HepG2 (cell line): ENCODE data around the gene PHF3. TPM values are rescaled to one million over a fixed set of nuclear protein-coding genes. Genes with fewer than 3 reads are reported as not detected.

Experiments
- ATAC-seq: fragments of 200-7000 bp; cut with Tn5 transposase; 3 replicates; pipeline ENCODE4 v1.9.1; 2020; ENCODE audit warnings: mild to moderate bottlenecking, moderate library complexity
- BruUV-seq: library from RNA; stranded (reverse); fragments of 400-500 nt; replicated peaks from 2 replicates; lab custom pipeline; 2021; lab: Mats Ljungman, UMichigan
- CTCF ChIA-PET: fragments of 300-600 bp; formaldehyde crosslinking; extraction: SDS; loops from one replicate; lab custom pipeline; 2021; ENCODE audit warnings: low total read pairs, inconsistent platforms, low intra/inter-chr PET ratio; lab: Yijun Ruan, JAX
- POLR2A ChIA-PET: fragments of 350-600 bp; sonication (Branson Sonifier 250); formaldehyde crosslinking; loops from one replicate; lab custom pipeline; 2020; ENCODE audit warnings: antibody characterized with exemption, inconsistent platforms; lab: Yijun Ruan, JAX
- DNase-seq: peaks from one replicate; pipeline ENCODE4 v3.0.0-alpha.2; 2015; ENCODE audit warnings: low spot score
- FAIRE-seq: peaks from 3 replicates; lab custom pipeline; 2011; peaks lifted over from hg19 to GRCh38; lab: Jason Lieb, UNC
- H2AFZ ChIP-seq: one replicate; pipeline ENCODE4 v1.6.1; 2011; ENCODE audit warnings: low read length, inconsistent platforms
- H3K27ac ChIP-seq: fragments of 300-600 bp; 3 replicates; pipeline ENCODE4 v1.8.0; 2011; ENCODE audit warnings: mixed run types, mild to moderate bottlenecking, mixed read lengths, low read length, inconsistent platforms; ENCODE audit not compliant: insufficient read depth; ENCODE audit errors: extremely low read length
- H3K27me3 ChIP-seq, 2 experiments: fragments of 200-600 bp in 1 of 2; 2 replicates in 1 of 2; 3 replicates in 1 of 2; pipeline versions ENCODE4 v1.6.0 to v1.8.0; 2011; ENCODE audit warnings: low read length in 2 of 2, mild to moderate bottlenecking in 2 of 2, moderate library complexity in 2 of 2, inconsistent platforms in 1 of 2; ENCODE audit not compliant: insufficient read depth in 2 of 2, control insufficient read depth in 1 of 2
- H3K36me3 ChIP-seq, 2 experiments: fragments of 200-600 bp in 1 of 2; replicated peaks in 1 of 2; 2 replicates in 1 of 2; 3 replicates in 1 of 2; pipeline versions ENCODE4 v1.5.1 to v1.8.0; 2011; ENCODE audit warnings: low read length in 2 of 2, inconsistent platforms in 1 of 2; ENCODE audit not compliant: insufficient read depth in 2 of 2, control insufficient read depth in 1 of 2
- H3K4me1 ChIP-seq: 2 replicates; pipeline ENCODE4 v1.5.1; 2012; ENCODE audit warnings: low read length, inconsistent platforms; ENCODE audit not compliant: insufficient read depth
- H3K4me2 ChIP-seq: 2 replicates; pipeline ENCODE4 v1.6.0; 2011; ENCODE audit warnings: low read depth, low read length, inconsistent platforms
- H3K4me3 ChIP-seq, 3 experiments: fragments of 200-600 bp in 1 of 3; sonication (generic), shearing (Covaris generic) in 1 of 3; replicated peaks in 1 of 3; 2 replicates each; pipeline ENCODE4 v1.5.1; 2011 to 2016; ENCODE audit warnings: low read length in 3 of 3, inconsistent platforms in 2 of 3, low read depth in 2 of 3, mild to moderate bottlenecking in 2 of 3, control low read depth in 1 of 3, mixed read lengths in 1 of 3; ENCODE audit not compliant: insufficient read depth in 1 of 3
- H3K79me2 ChIP-seq: one replicate; pipeline ENCODE4 v1.6.1; 2011; ENCODE audit warnings: low read length, inconsistent platforms; ENCODE audit not compliant: insufficient read depth
- H3K9ac ChIP-seq: 2 replicates; pipeline ENCODE4 v1.6.0; 2011; ENCODE audit warnings: mild to moderate bottlenecking, low read depth, low read length, inconsistent platforms; ENCODE audit not compliant: insufficient read depth
- H3K9me3 ChIP-seq: 2 replicates; pipeline ENCODE4 v1.5.1; 2012; ENCODE audit warnings: mild to moderate bottlenecking, low read length
- H4K20me1 ChIP-seq: 2 replicates; pipeline ENCODE4 v1.6.0; 2011; ENCODE audit warnings: inconsistent platforms, mild to moderate bottlenecking, low read length, moderate library complexity; ENCODE audit not compliant: insufficient read depth
- AHR ChIP-seq: IDR thresholded peaks from 2 replicates; pipeline ENCODE4 v1.6.1; 2018; ENCODE audit warnings: missing genetic modification reagents, missing compliant biosample characterization
- AKAP8 ChIP-seq: sonication (generic); formaldehyde crosslinking; IDR thresholded peaks from 2 replicates; pipeline ENCODE4 v1.5.1; 2020; ENCODE audit warnings: mild to moderate bottlenecking, missing genetic modification reagents
- HNRNPL ChIP-seq: fragments of 200-400 bp; formaldehyde crosslinking; IDR thresholded peaks from 2 replicates; pipeline ENCODE4 v1.6.1; 2017; ENCODE audit warnings: mild to moderate bottlenecking, low read depth, low read length
- NR1H2 ChIP-seq: sonication (generic); formaldehyde crosslinking; IDR thresholded peaks from 2 replicates; pipeline ENCODE4 v1.8.1; 2022; ENCODE audit warnings: low read depth, missing genetic modification reagents, borderline replicate concordance
- STAG1 ChIP-seq: sonication (generic); formaldehyde crosslinking; IDR thresholded peaks from 2 replicates; pipeline ENCODE4 v1.4.0; 2020; ENCODE audit warnings: missing genetic modification reagents
- ZBTB1 ChIP-seq: sonication (generic); formaldehyde crosslinking; IDR thresholded peaks from 2 replicates; pipeline ENCODE4 v1.4.0; 2020; ENCODE audit warnings: missing genetic modification reagents, borderline replicate concordance
- ZNF550 ChIP-seq: sonication (generic); formaldehyde crosslinking; IDR thresholded peaks from 2 replicates; pipeline ENCODE4 v1.4.0; 2020; ENCODE audit warnings: mild to moderate bottlenecking, missing genetic modification reagents, borderline replicate concordance
- ZNF562 ChIP-seq: sonication (generic); formaldehyde crosslinking; IDR thresholded peaks from 2 replicates; pipeline ENCODE4 v1.8.0; 2022; ENCODE audit warnings: missing genetic modification reagents, borderline replicate concordance
- ZNF646 ChIP-seq: sonication (generic); formaldehyde crosslinking; IDR thresholded peaks from 2 replicates; pipeline ENCODE4 v1.9.0; 2021; ENCODE audit warnings: mild to moderate bottlenecking, missing genetic modification reagents
- ZSCAN21 ChIP-seq: sonication (generic); formaldehyde crosslinking; IDR thresholded peaks from 2 replicates; pipeline ENCODE4 v1.8.0; 2022; ENCODE audit warnings: mild to moderate bottlenecking, missing genetic modification reagents, moderate library complexity, borderline replicate concordance
- WGBS: methylation state at CpG from one replicate; pipeline ENCODE4 v1.1.6; 2017; ENCODE audit warnings: low lambda C conversion rate; 5-methylcytosine and 5-hydroxymethylcytosine counted together
- in situ Hi-C: cut with HindIII; loops from 2 replicates; pipeline ENCODE4 v1.10.0; 2017; ENCODE audit warnings: low pct_unique_long_range_greater_than_20kb; ENCODE audit not compliant: extremely low pct_ligation_motif_present
- intact Hi-C: fragments of 100-400 bp; cut with micrococcal nuclease; formaldehyde crosslinking; loops from one replicate; pipeline ENCODE4 v1.10.0; 2022; ENCODE audit not compliant: unreplicated experiment
- polyA plus RNA-seq, 8 experiments: library from polyadenylated mRNA; depleted of rRNA in 3 of 8; stranded (reverse) in 7 of 8; unstranded in 1 of 8; fragments of >200 nt; fragmentation: Illumina TruSeq in 4 of 8; extraction: Trizol in 4 of 8; gene quantifications; 2 replicates each; pipeline versions ENCODE4 v1.2.1 to v1.2.3, GENCODE V29; 2011 to 2016; ENCODE audit warnings: low read depth in 4 of 8, missing spikeins in 1 of 8, mixed read lengths in 1 of 8; ENCODE audit not compliant: insufficient read depth in 1 of 8
- total RNA-seq, 5 experiments: library from RNA; depleted of rRNA; stranded (reverse); fragments of >200 nt; fragmentation: Illumina TruSeq; extraction: Trizol; gene quantifications; 2 replicates each; pipeline ENCODE4 v1.2.3, GENCODE V29; 2016; ENCODE audit warnings: low read depth in 1 of 5

The PHF3 gene
- total and polyA plus RNA-seq, 2 of the 13 experiments (the other 11 are each of a cell fraction or from before 2014, with no cell fraction given), result 19.8 to 70.4 TPM

- Histone ChIP-seq H4K20me1 (peaks cover 88% of the 10 kb centered on the region), H3K9me3 (no peaks in the 10 kb centered on the region), H3K9ac (no peak overlapping the region), H3K27ac (no peak overlapping the region), H2AFZ (no peak overlapping the region), H3K4me3 (no peak overlapping the region), H3K79me2 (peaks cover 100% of the 10 kb centered on the region), H3K36me3 (peaks cover 4 to 19% of the 10 kb centered on the region in 2 experiments), H3K4me1 (peaks cover 64% of the 10 kb centered on the region), H3K27me3 (no peaks in the 10 kb centered on the region), H3K4me2 (no peak overlapping the region)
- WGBS, result 96% methylated on average over 11 of the region's 11 CpGs
- FAIRE-seq (no peak), DNase-seq (no peak), ATAC-seq (peak; percentile 41; the same call in 2 of the 3 replicates)
- CTCF ChIA-PET, result no interaction called here
- in situ Hi-C loops, result no loop called here
- no TSS peak for BruUV-seq
- TF ChIP-seq ZSCAN21 (CRISPR knock-in tag), result no peak
- TF ChIP-seq AKAP8 (CRISPR knock-in tag), result no peak
- TF ChIP-seq NR1H2 (CRISPR knock-in tag), result no peak
- no peak for TF ChIP-seq HNRNPL
- TF ChIP-seq ZBTB1 (CRISPR knock-in tag), result no peak
- no peak for TF ChIP-seq ZNF550 (CRISPR knock-in tag)
- TF ChIP-seq STAG1, result no peak
- TF ChIP-seq ZNF646, result no peak
- TF ChIP-seq AHR (CRISPR knock-in tag), result no peak
- no peak for TF ChIP-seq ZNF562
- POLR2A ChIA-PET, result interaction anchor here (1.1 kb wide), 1 partner anchor 9 kb away, joined by 5 read pairs; the partner anchor contains the start of gene PHF3
- intact Hi-C loops, result no loop called here
Observed at GRCh38 chr6:63644668-63645326, 9.2 kb downstream of the PHF3 start.
